Erythroblast (primary cell): ENCODE measurements around the gene C2CD4D.
A peak's percentile ranks its signal among the peaks of the same experiment; 100 is the strongest.

Source experiments
- DNase-seq, 2 experiments: peaks; one replicate each; lab custom pipeline; 2025; lab: John Stamatoyannopoulos, UW
- GATA1 ChIP-seq: IDR thresholded peaks from 2 replicates; pipeline ENCODE4 v1.6.1; 2011; ENCODE audit warnings: low read depth, mild to moderate bottlenecking, control low read depth, low read length, moderate library complexity
- POLR2A ChIP-seq: IDR thresholded peaks from 2 replicates; pipeline ENCODE4 v1.6.1; 2011; ENCODE audit warnings: mild to moderate bottlenecking, low read length

Gene C2CD4D

DNA sequence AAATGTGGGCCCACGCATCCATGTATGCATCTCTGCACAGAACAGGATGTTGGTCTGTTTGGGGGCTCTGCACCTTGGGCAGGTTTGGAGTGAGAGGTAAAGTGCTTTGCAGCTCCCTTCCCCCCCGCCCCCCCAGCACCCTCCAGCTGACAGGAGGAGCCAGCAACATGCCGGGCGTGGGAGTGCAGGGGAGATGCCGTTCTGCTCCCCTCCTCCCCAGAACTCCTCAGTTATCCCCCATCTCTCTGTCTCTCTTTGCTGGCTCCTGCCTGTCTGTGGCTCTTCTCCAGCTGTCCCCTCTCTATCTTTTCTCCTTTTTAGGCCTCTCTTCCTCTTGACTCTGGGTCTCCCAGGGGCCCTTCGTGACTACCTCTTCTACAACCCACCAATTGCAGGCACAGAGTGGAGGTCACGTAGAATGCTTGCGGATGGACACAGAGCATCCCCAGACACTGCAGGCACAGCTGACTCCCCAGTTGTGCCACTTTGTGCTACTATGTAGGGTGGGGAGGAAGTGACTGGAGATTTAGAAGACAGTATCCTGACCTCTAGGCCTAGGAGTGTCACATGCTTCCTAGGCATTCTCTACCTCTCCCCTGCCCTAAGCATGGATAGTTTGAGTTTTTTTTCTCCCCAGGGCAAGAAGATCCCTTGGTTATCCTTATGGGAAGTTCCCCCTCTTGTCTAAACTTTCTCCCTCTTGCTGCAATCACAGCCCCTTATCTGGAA is 6.3 kb downstream of the C2CD4D start:
- TF ChIP-seq GATA1 (no peak), POLR2A (no peak)
- no peak for DNase-seq

DNA sequence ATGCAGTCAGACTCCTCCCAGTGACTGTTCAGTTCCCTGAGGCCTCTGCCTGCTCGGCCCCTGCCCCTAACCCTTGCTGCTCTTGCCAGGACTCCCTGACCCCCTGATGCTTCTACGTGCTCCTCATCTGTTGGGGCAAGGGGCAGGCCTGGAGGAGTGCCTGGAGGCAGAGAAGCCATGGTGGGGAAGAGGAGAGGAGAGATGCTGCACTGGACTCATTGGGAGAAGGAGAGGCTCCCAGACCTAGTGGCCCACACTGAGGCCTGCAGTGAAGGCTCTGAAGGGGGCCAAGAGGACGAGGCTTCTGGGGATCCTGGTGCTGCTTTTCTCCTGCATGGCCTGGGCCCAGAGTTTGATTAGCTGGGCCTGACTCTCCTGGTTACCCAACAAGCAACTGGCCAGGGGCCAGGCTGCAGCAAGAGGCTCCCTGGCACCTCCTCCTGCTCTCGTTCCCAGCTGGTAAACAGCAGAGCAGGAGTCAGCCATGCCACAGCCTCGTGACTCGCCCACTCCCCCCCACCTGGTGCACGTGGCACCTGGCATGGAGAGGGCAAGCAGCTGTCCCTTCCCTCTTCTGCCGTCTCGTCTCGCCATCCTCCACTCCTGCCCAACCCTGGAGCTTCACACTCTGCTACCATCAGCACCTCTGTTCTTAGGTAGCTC is 7.2 kb downstream of the C2CD4D start:
- TF ChIP-seq GATA1 (no peak), POLR2A (no peak)
- no peak for DNase-seq

- no peak for TF ChIP-seq GATA1
- DNase-seq = no peak
These were observed 8.0 kb downstream of the C2CD4D start, which contains the start of gene RORC for GRCh38 chr1:151831605-151832004. Gene RORC (minus strand): TSS chr1:151831802. CDS start chr1:151831764, 38 bp downstream.

- no peak for DNase-seq
- TF ChIP-seq GATA1 (no peak), POLR2A (no peak)
These were observed 8.4 kb downstream of the C2CD4D start for GRCh38 chr1:151831256-151831591.

GRCh38 chr1:151830055-151830454 is 9.6 kb downstream of the C2CD4D start:
- no peak for TF ChIP-seq GATA1
- no peak for TF ChIP-seq POLR2A
- no peak for DNase-seq

DNA sequence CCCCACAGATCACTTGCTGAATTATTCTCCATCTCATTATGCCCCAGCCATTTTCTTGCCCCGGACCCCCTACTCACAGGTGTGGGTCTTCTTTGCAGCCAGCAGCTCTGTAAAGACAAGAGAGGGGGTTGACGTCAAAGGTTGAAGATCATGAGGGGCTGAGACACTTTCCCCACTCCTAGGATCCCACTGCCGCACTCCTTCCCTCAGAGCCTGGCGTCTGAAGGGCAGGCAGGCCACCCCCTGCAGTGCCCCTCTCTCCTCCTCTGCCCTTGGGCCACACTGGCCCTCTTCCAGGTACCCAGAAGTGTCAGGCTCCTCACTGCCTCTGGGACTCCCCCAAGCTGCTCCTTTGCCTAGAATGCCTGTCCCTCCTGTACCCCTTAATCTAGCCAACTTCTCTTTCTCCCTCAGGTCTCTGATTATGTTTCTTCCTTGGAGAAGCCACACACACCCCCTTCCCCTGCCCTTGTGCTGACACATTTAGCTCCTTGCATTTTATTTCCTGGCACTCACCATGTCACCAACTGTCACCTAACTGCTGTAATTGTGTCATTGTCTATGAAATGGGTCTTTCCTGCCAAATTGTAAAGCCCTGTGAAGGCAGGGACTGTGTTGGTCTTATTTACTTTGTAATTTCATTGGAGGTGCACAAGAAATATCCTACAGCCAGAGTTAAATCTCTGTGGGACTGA is 10.1 kb downstream of the C2CD4D start:
- DNase-seq = no peak

GRCh38 chr1:151828921-151829320 is 10.7 kb downstream of the C2CD4D start:
- no peak for TF ChIP-seq POLR2A
- DNase-seq = no peak

More for the DNA sequence above, 10.1 kb downstream of the C2CD4D start:
- TF ChIP-seq GATA1 (no peak), POLR2A (no peak)

DNA sequence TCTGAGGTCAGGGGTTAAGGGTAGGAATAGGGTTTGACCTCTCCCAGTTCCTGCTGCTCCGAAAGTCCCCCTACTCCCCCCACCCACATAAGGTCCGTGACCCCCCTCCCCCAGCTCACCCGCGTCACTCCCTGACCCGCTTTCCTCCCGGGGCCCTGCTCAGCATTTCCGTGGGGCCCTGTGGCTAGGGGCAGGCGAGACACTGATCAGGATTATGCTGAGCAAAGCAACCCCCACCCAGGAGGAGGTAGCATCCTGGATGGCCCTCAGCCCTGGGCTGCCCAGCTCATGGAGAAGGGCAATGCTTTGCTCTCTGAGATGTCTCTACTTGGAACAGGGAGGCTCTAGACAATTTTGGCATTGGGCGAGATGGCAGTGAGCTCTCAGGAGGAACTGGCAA is 11.8 kb downstream of the C2CD4D start:
- TF ChIP-seq POLR2A (no peak), GATA1 (no peak)
- DNase-seq = no peak

GRCh38 chr1:151825751-151826660 is 13.6 kb downstream of the C2CD4D start:
- TF ChIP-seq GATA1 = no peak
- DNase-seq = no peak

DNA sequence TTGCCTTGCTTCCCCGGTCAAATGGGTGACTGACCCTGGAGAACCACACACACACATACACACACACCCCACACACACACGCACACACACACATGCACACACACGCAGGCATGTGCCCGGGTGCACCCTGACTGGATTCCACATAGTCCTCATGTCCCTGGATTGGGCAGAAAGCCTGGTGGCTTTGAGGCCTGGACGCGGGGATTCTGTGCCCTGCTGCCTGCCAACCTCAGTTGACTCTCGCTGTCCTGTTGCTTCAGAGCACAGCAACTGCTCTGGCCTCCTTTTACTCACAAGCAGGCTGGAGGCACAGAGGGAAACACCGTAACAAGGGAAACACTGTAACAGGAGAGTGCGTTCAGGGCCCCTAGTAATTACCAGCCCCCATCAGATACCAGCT is 14.4 kb downstream of the C2CD4D start:
- no peak for TF ChIP-seq GATA1
- no peak for DNase-seq

GRCh38 chr1:151823175-151823574 is 16.4 kb downstream of the C2CD4D start:
- no peak for DNase-seq
- TF ChIP-seq GATA1 (no peak), POLR2A (no peak)

DNA sequence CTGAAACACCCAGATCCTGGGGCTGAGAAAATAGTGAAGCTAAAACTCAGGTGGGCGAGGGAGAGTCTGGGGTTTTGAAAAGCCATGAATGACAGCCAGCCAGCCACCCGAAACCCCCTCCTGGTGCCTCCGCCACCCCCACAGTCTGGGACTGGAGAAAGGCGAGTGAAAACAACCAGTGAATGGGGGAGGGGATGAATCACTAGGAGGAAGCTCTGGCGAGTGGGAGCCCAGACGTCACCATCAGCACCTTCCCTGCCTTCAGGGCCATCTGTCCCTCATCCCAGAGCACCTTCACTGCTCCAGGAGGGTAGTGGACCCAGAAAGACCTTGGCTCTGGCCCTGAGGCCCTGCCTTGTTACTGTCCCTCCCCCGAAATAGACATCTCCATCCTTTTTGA is 17.2 kb downstream of the C2CD4D start:
- TF ChIP-seq GATA1 (no peak), POLR2A (no peak)
- DNase-seq = no peak

- no peak for TF ChIP-seq POLR2A
- TF ChIP-seq GATA1 = no peak
- DNase-seq = peak in 1 of 2 experiments; percentile 10
These were observed 18.7 kb downstream of the C2CD4D start for GRCh38 chr1:151820940-151821339.
